ENCODE data around the gene TMEM116.
"Not testable (repeated sequence)": the region's sequence is repeated elsewhere in the genome, so short reads cannot be mapped to it uniquely, and the experiment has no call there.

Gene TMEM116

GRCh38 chr12:111975161-111975931 lies 37.6 kb downstream of the TMEM116 start:
- H3K27ac ChIP-seq = no peak overlapping the region
- no peak for TF ChIP-seq CTCF (IDR thresholded peaks at IDR 0.05)
- TF ChIP-seq ZFX (IDR thresholded peaks at IDR 0.05; ENCODE audit: borderline replicate concordance) = no peak

DNA sequence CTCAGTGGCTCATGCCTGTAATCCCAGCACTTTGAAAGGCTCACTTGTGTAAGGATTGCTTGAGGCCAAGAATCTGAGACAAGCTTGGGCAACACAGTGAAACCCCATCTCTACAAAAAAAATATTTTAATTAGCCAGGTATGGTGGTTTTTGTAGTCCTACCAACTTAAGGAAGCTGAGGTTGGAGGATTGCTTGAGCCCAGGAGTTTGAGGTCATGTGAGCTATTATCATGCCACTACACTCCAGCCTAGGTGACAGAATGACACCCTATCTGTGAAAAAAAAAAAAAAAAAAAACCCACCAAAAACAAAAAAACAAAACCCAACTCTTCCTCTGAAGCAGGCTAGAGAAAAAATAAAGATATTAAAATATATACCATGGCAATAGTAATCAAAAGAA lies 41.2 kb downstream of the TMEM116 start:
- TF ChIP-seq ZFX (IDR thresholded peaks at IDR 0.05; ENCODE audit: borderline replicate concordance) (no peak), CTCF (IDR thresholded peaks at IDR 0.05) (no peak)
- H3K27ac ChIP-seq = no peak overlapping the region

DNA sequence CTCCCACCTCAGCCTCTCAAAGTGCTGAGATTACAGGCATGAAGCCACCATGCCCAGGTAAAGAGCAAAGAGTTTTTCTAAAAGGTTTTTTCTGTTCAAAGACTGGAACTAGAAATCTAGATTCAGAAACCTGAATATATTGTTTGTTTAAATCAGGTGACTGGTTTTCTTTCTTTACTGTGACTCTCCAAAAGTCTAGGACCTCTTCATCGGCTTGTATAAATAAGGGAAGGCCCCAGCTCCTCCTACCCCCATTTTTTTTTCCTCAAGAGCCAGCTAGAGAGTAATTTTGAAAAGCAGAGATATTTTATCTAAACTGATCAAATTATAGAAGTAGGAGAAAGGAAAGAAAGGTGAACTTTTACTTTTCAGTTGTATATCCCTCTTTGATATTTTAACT lies 48.0 kb downstream of the TMEM116 start:
- TF ChIP-seq CTCF (IDR thresholded peaks at IDR 0.05) = no peak
- TF ChIP-seq ZFX (IDR thresholded peaks at IDR 0.05; ENCODE audit: borderline replicate concordance) = no peak
- H3K27ac ChIP-seq = no peak overlapping the region

- H3K27ac ChIP-seq = not testable (repeated sequence)
Observed at GRCh38 chr12:111959518-111959917, 53.4 kb downstream of the TMEM116 start.

DNA sequence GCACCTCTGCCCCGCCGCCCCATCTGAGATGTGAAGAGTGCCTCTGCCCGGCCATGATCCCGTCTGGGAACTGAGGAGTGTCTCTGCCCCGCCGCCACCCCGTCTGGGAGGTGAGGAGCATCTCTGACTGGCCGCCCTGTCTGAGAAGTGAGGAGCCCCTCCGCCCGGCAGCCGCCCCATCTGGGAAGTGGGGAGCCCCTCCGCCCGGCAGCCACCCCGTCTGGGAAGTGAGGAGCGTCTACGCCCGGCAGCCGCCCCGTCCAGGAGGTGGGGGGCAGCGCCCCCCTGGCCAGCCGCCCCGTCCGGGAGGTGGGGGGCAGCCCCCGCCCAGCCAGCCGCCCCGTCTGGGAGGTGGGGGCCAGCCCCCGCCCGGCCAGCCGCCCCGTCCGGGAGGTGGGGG lies 55.7 kb downstream of the TMEM116 start:
- not testable (repeated sequence) for H3K27ac ChIP-seq

GRCh38 chr12:111954969-111955368 lies 58.0 kb downstream of the TMEM116 start:
- no peak overlapping the region for H3K27ac ChIP-seq
- no peak for TF ChIP-seq CTCF (IDR thresholded peaks at IDR 0.05)
- TF ChIP-seq ZFX (IDR thresholded peaks at IDR 0.05; ENCODE audit: borderline replicate concordance) = no peak

- TF ChIP-seq ZFX (IDR thresholded peaks at IDR 0.05; ENCODE audit: borderline replicate concordance) (no peak), CTCF (IDR thresholded peaks at IDR 0.05) (no peak)
- no peak overlapping the region for H3K27ac ChIP-seq
Observed at GRCh38 chr12:111953455-111953854, 59.5 kb downstream of the TMEM116 start.

GRCh38 chr12:111952084-111952787 lies 60.7 kb downstream of the TMEM116 start:
- H3K27ac ChIP-seq = not testable (repeated sequence)

- not testable (repeated sequence) for H3K27ac ChIP-seq
Observed at GRCh38 chr12:111950961-111951676, 61.8 kb downstream of the TMEM116 start.

Measured in 22Rv1 (cell line).